HG02588 (cell line): ENCODE measurements around the gene MTA1.

Source experiments
- ATAC-seq: cut with Tn5 transposase; IDR thresholded peaks from one replicate; pipeline ENCODE4 v1.9.1; 2021; ENCODE audit warnings: mild to moderate bottlenecking, moderate library complexity; ENCODE audit not compliant: unreplicated experiment

MTA1 gene

DNA sequence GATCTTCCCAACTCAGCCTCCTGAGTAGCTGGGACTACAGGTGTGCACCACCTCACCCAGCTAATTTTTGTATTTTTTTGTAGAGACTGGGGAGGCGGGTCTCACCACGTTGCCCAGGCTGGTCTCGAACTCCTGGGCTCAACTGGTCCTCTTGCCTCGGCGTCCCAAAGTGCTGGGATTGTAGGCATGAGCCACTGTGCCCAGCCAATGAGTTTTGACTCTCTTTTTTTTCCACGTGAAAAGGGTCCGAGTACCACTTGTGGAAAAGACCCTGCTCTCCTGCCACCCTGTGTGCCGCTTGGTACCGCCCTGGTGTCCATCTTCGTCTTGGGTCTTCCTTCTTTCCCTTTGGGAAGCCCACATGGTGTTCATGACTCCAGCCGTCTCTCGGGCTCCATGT, 89.0 kb downstream of the MTA1 start:
- ATAC-seq: no peak

DNA sequence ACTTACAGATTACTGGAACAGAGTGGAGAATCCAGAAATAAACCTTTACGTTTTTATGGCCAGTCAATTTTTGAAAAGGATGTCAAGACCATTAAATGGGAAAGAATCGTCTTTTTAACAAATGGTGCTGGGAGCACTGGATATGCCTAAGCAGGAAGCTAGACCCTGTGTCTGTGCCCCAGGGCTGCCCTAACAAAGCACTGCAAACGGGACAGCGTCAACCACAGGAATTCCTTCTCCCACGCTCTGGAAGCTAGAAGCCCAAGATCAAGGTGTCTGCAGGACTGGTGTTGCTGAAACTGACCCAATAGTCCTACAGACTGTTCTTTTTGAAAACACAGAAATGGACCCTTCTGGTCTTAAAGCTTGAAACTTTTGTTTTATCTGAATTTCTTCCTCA, 97.5 kb downstream of the MTA1 start:
- no peak for ATAC-seq

DNA sequence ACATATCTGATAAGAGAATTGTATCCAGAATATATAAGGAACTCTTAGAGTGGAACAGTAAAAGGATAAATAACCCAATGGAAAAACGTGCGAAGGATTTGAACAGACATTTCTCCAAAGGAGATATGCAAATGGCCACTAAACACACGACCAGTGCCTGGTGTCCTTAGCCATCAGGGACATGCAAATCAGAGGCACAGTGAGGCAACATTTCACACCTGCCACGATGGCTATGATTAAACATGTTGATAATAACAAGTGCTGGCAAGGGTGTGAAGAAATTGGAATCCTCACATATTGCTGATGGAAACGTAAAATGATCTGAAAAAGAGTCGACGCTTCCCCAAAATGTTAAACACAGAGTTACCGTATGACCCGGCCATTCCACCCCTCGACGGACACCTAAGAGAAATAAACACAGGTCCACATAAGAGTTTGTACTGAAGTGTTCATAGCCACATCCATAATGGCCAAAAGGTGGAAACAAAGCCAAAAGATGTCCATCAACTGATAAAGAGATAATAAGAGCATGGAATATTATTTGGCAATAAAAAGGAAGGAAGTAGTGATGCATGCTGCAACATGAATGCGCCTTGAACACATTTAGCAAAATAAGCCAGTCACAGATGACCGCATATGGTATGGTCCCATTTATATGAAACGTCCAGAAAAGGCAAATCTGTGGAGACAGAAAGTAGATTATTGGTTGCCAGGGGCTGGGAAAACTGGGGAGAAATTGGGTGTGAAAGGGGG, 100.5 kb downstream of the MTA1 start:
- no peak for ATAC-seq
